HCT116 (cell line): ENCODE data around the gene S100A11. TPM values are rescaled to one million over a fixed set of nuclear protein-coding genes. Genes with fewer than 3 reads are reported as not detected.

Source experiments
- ATAC-seq: fragments of 200-7000 bp; cut with Tn5 transposase; 2 replicates; pipeline ENCODE4 v1.9.1; 2020; ENCODE audit warnings: mild to moderate bottlenecking, moderate library complexity
- BruUV-seq: library from RNA; stranded (reverse); fragments of 400-500 nt; replicated peaks from 2 replicates; lab custom pipeline; 2021; lab: Mats Ljungman, UMichigan
- CTCF ChIA-PET: fragments of 300-600 bp; sonication (Branson Sonifier 250); formaldehyde crosslinking; loops from one replicate; lab custom pipeline; 2021; ENCODE audit warnings: antibody characterized with exemption; lab: Charles Lee
- POLR2A ChIA-PET: fragments of 300-600, 350-600 bp; sonication (Branson Sonifier 250); formaldehyde crosslinking; loops from one replicate; lab custom pipeline; 2021; ENCODE audit warnings: antibody characterized with exemption; lab: Charles Lee
- RAD21 ChIA-PET, 2 experiments: fragments of 300-600 bp; sonication (Branson Sonifier 250); formaldehyde crosslinking; loops; one replicate each; lab custom pipeline; 2023; ENCODE audit warnings: low total read pairs in 2 of 2; ENCODE audit not compliant: uncharacterized antibody in 2 of 2, unreplicated experiment in 2 of 2, low non-redundant PET in 1 of 2; lab: Charles Lee
- DNase-seq: peaks from one replicate; pipeline ENCODE4 v3.0.0-alpha.2; 2010; ENCODE audit warnings: low read depth, low spot score
- H2AFZ ChIP-seq: fragments of 200-600 bp; shearing (Covaris generic), sonication (generic); 2 replicates; pipeline ENCODE4 v1.6.1; 2017; ENCODE audit warnings: low read depth, mixed run types, mixed read lengths, antibody characterized with exemption, low read length; ENCODE audit not compliant: poor library complexity, severe bottlenecking
- H3K27ac ChIP-seq: 2 replicates; pipeline ENCODE4 v1.5.1; 2012; ENCODE audit warnings: low read depth, low read length
- H3K27me3 ChIP-seq: fragments of 200-600 bp; sonication (generic); 2 replicates; pipeline ENCODE4 v1.6.1; 2016; ENCODE audit warnings: mixed run types, low read length, mixed read lengths; ENCODE audit not compliant: insufficient read depth
- H3K36me3 ChIP-seq, 2 experiments: fragments of 200-500 bp in 1 of 2; fragments of 200-600 bp in 1 of 2; sonication (Bioruptor generic) in 1 of 2; sonication (generic) in 1 of 2; 2 replicates each; pipeline versions ENCODE4 v1.5.1 to v1.6.1; 2014 to 2016; ENCODE audit warnings: low read length in 2 of 2, inconsistent platforms in 1 of 2, mixed read lengths in 1 of 2, mixed run types in 1 of 2; ENCODE audit not compliant: insufficient read depth in 2 of 2, control insufficient read depth in 1 of 2
- H3K4me1 ChIP-seq, 2 experiments: fragments of 200-600 bp in 1 of 2; sonication (generic) in 1 of 2; 2 replicates each; pipeline versions ENCODE4 v1.5.1 to v1.6.1; 2012 to 2017; ENCODE audit warnings: low read length in 2 of 2, inconsistent platforms in 1 of 2, mild to moderate bottlenecking in 1 of 2, mixed read lengths in 1 of 2, mixed run types in 1 of 2, moderate library complexity in 1 of 2; ENCODE audit not compliant: insufficient read depth in 2 of 2, control insufficient read depth in 1 of 2
- H3K4me2 ChIP-seq: fragments of 200-600 bp; sonication (generic); 2 replicates; pipeline ENCODE4 v1.6.1; 2017; ENCODE audit warnings: mixed run types, low read length, mixed read lengths
- H3K4me3 ChIP-seq, 2 experiments: fragments of 200-600 bp in 1 of 2; sonication (generic) in 1 of 2; replicated peaks in 1 of 2; 2 replicates each; pipeline ENCODE4 v1.5.1; 2011 to 2016; ENCODE audit warnings: low read length in 2 of 2, control low read depth in 1 of 2, low read depth in 1 of 2, mild to moderate bottlenecking in 1 of 2, mixed read lengths in 1 of 2, mixed run types in 1 of 2
- H3K79me2 ChIP-seq: fragments of 200-600 bp; sonication (generic); 2 replicates; pipeline ENCODE4 v1.6.1; 2017; ENCODE audit warnings: mild to moderate bottlenecking, mixed run types, low read length, moderate library complexity, mixed read lengths; ENCODE audit not compliant: insufficient read depth
- H3K9ac ChIP-seq: fragments of 200-600 bp; sonication (generic); 2 replicates; pipeline ENCODE4 v1.6.1; 2016; ENCODE audit warnings: low read length, mixed read lengths
- H3K9me2 ChIP-seq: fragments of 200-600 bp; sonication (generic), shearing (Covaris generic); 2 replicates; pipeline ENCODE4 v1.6.1; 2017; ENCODE audit warnings: mixed run types, mild to moderate bottlenecking, moderate library complexity; ENCODE audit not compliant: insufficient read depth
- H3K9me3 ChIP-seq, 2 experiments: fragments of 200-500 bp in 1 of 2; fragments of 200-600 bp in 1 of 2; sonication (Bioruptor generic) in 1 of 2; sonication (generic) in 1 of 2; 2 replicates each; pipeline ENCODE4 v1.6.1; 2014 to 2017; ENCODE audit warnings: low read length in 2 of 2, mixed read lengths in 2 of 2, inconsistent platforms in 1 of 2, low read depth in 1 of 2, mild to moderate bottlenecking in 1 of 2, mixed run types in 1 of 2, moderate library complexity in 1 of 2; ENCODE audit not compliant: control insufficient read depth in 1 of 2, insufficient read depth in 1 of 2
- H4K20me1 ChIP-seq: fragments of 200-600 bp; sonication (generic), shearing (Covaris generic); 2 replicates; pipeline ENCODE4 v1.6.1; 2017; ENCODE audit warnings: mixed run types, mild to moderate bottlenecking, moderate library complexity; ENCODE audit not compliant: insufficient read depth
- EZH2phosphoT487 ChIP-seq: fragments of 200-600 bp; IDR thresholded peaks from 2 replicates; pipeline ENCODE4 v1.6.1; 2018; ENCODE audit warnings: antibody characterized with exemption, borderline replicate concordance
- POLR2AphosphoS5 ChIP-seq: IDR thresholded peaks from 2 replicates; pipeline ENCODE4 v1.6.1; 2011; ENCODE audit warnings: mild to moderate bottlenecking, low read depth, low read length, moderate library complexity
- RAD21 ChIP-seq: IDR thresholded peaks from 2 replicates; pipeline ENCODE4 v1.6.1; 2012; ENCODE audit warnings: low read depth, mild to moderate bottlenecking
- SP1 ChIP-seq: IDR thresholded peaks from 2 replicates; pipeline ENCODE4 v1.6.1; 2012; ENCODE audit warnings: low read depth
- TCF7L2 ChIP-seq: IDR thresholded peaks from 2 replicates; pipeline ENCODE4 v1.7.0; 2011; ENCODE audit warnings: borderline replicate concordance, inconsistent platforms; ENCODE audit not compliant: insufficient read depth, insufficient read length; ENCODE audit errors: extremely low read depth
- ZNF274 ChIP-seq: fragments of 200-500 bp; sonication (Bioruptor generic); IDR thresholded peaks from 2 replicates; pipeline ENCODE4 v1.6.1; 2014; ENCODE audit warnings: mild to moderate bottlenecking, low read depth, low read length, inconsistent platforms
- intact Hi-C: fragments of 100-400 bp; cut with micrococcal nuclease; formaldehyde crosslinking; loops from 2 replicates; pipeline ENCODE4 v1.10.0; 2022
- total RNA-seq: library from RNA; stranded (reverse); gene quantifications from one replicate; pipeline ENCODE4 v1.2.1, GENCODE V29; 2021; ENCODE audit not compliant: unreplicated experiment
- TF ChIP-seq, protein P1 (sequence below): IDR thresholded peaks from 2 replicates; pipeline ENCODE4 v1.6.1; 2012
- TF ChIP-seq, protein P2 (sequence below): IDR thresholded peaks from 2 replicates; pipeline ENCODE4 v1.6.1; 2012; ENCODE audit warnings: low read depth

S100A11 gene
- total RNA-seq, 1 experiment from 2014 or later: 229 TPM

DNA sequence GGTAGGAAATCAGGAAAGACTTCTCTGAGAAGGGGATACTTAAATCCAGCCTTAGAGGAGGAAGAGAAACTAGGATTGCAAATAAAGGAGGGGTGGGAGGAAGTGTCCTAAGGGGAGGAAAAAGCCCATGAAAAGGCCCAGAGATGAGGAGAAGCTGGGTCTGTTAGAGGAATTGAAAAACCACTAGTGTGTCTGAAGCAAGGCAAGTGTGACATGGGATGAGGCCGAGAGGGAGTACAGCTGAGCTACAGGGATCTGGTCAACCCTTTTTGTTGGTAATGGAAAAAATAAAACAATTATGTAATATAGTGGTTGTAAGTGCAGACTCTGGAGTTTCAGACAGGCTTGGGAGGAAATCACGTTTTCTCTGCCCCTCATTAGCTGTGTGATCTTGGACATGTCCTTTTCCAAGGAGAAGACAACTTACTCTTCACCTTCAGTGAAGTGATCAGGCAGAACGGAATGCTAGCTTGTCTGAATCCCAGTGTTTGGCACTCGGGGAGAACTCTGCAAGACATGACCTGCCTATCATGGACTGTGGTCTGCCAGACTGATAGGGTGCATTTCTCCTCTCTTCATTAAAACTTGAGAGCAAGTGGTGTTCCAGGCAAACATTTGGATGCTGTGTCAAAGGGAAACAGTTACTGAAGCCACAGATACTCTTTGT, 35.7 kb downstream of the S100A11 start:
- Histone ChIP-seq H3K27me3 (no peaks in the 10 kb centered on the region), H3K4me2 (0 out of 2 replicates have a peak overlapping the region, but pooled peaks have one; percentile 12), H3K9me2 (no peaks in the 10 kb centered on the region), H3K4me1 (peaks cover 5 to 24% of the 10 kb centered on the region in 2 experiments), H2AFZ (no peak overlapping the region), H3K36me3 (no peaks in the 10 kb centered on the region), H3K27ac (no peak overlapping the region), H3K9ac (no peak overlapping the region), H3K79me2 (no peaks in the 10 kb centered on the region), H3K9me3 (no peaks in the 10 kb centered on the region), H4K20me1 (no peaks in the 10 kb centered on the region), H3K4me3 (no peak overlapping the region)
- CTCF ChIA-PET: interaction anchor here (0.7 to 10.1 kb wide), 31 partner anchors 9 to 557 kb away, joined by 3 to 168 read pairs (median 5); partner anchors contain the start of genes MRPL9, S100A10 and THEM4
- RAD21 ChIA-PET: interaction anchor here (0.9 to 3.0 kb wide), 12 partner anchors 8 to 161 kb away, joined by 3 to 19 read pairs (median 4); partner anchors contain the start of gene C2CD4D (in 1 of the 2)
- peak; percentile 13; the same call in 1 of the 2 replicates for ATAC-seq
- no peak for DNase-seq
- POLR2A ChIA-PET: interaction anchor here (0.6 to 2.7 kb wide), 7 partner anchors 8 to 802 kb away, joined by 3 to 10 read pairs (median 3); no protein-coding TSS in a partner anchor
- intact Hi-C loops: loop anchor here (1.0 kb wide), 3 partner anchors 67 to 161 kb away; no protein-coding TSS in a partner anchor
- TF ChIP-seq, protein P1, sequence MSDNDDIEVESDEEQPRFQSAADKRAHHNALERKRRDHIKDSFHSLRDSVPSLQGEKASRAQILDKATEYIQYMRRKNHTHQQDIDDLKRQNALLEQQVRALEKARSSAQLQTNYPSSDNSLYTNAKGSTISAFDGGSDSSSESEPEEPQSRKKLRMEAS: no peak
- TF ChIP-seq EZH2phosphoT487: no peak
- TF ChIP-seq ZNF274: no peak
- no peak for TF ChIP-seq RAD21
- TF ChIP-seq TCF7L2: no peak
- TF ChIP-seq, protein P2, sequence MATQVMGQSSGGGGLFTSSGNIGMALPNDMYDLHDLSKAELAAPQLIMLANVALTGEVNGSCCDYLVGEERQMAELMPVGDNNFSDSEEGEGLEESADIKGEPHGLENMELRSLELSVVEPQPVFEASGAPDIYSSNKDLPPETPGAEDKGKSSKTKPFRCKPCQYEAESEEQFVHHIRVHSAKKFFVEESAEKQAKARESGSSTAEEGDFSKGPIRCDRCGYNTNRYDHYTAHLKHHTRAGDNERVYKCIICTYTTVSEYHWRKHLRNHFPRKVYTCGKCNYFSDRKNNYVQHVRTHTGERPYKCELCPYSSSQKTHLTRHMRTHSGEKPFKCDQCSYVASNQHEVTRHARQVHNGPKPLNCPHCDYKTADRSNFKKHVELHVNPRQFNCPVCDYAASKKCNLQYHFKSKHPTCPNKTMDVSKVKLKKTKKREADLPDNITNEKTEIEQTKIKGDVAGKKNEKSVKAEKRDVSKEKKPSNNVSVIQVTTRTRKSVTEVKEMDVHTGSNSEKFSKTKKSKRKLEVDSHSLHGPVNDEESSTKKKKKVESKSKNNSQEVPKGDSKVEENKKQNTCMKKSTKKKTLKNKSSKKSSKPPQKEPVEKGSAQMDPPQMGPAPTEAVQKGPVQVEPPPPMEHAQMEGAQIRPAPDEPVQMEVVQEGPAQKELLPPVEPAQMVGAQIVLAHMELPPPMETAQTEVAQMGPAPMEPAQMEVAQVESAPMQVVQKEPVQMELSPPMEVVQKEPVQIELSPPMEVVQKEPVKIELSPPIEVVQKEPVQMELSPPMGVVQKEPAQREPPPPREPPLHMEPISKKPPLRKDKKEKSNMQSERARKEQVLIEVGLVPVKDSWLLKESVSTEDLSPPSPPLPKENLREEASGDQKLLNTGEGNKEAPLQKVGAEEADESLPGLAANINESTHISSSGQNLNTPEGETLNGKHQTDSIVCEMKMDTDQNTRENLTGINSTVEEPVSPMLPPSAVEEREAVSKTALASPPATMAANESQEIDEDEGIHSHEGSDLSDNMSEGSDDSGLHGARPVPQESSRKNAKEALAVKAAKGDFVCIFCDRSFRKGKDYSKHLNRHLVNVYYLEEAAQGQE: no peak
- no peak for TF ChIP-seq POLR2AphosphoS5
- TF ChIP-seq SP1: no peak
- no TSS peak for BruUV-seq
